Measurements from ENCODE around the gene MAP1B. TPM values are rescaled to one million over a fixed set of nuclear protein-coding genes. Genes with fewer than 3 reads are reported as not detected.

Gene MAP1B
- polyA plus RNA-seq, 1 donor from 2014 or later, result 234 TPM

- H3K36me3 ChIP-seq (ENCODE audit: insufficient read depth, low read length), result peaks cover 23% of the 10 kb centered on the region
- H3F3A ChIP-seq (ENCODE audit: insufficient read depth, low read length, poor library complexity, severe bottlenecking), result peaks cover 17% of the 10 kb centered on the region
- H3K9me2 ChIP-seq (ENCODE audit: insufficient read depth, low read length), result no peaks in the 10 kb centered on the region
- H3K9me3 ChIP-seq (ENCODE audit: low read length), result no peaks in the 10 kb centered on the region
- H3K9ac ChIP-seq (ENCODE audit: low read length), result no peak overlapping the region
- H3K4me3 ChIP-seq (ENCODE audit: low read length), result no peak overlapping the region
- H4K20me1 ChIP-seq (ENCODE audit: insufficient read depth), result peaks cover 92% of the 10 kb centered on the region
- no peak overlapping the region for H2AFZ ChIP-seq (ENCODE audit: low read depth, low read length)
- no peaks in the 10 kb centered on the region for H3K27me3 ChIP-seq (ENCODE audit: insufficient read depth, low read depth, low read length)
- no peak overlapping the region for H3K4me2 ChIP-seq (ENCODE audit: low read length)
- H3K27ac ChIP-seq (ENCODE audit: low read length), result no peak overlapping the region
- TF ChIP-seq SMC3 (conservative IDR thresholded peaks at IDR 0.05; ENCODE audit: poor library complexity) (no peak), POLR2AphosphoS5 (IDR thresholded peaks at IDR 0.05) (no peak), MXI1 (conservative IDR thresholded peaks at IDR 0.05; ENCODE audit: poor library complexity, severe bottlenecking) (no peak), EZH2 (IDR thresholded peaks at IDR 0.05; ENCODE audit: borderline replicate concordance, insufficient read depth, low read length, poor library complexity, severe bottlenecking) (no peak), TAF1 (IDR thresholded peaks at IDR 0.05; ENCODE audit: low read depth) (no peak), RAD21 (conservative IDR thresholded peaks at IDR 0.05) (no peak), CTCF (IDR thresholded peaks at IDR 0.05; ENCODE audit: poor library complexity, severe bottlenecking) (no peak), EP300 (conservative IDR thresholded peaks at IDR 0.05; ENCODE audit: poor library complexity, severe bottlenecking) (no peak), REST (IDR thresholded peaks at IDR 0.05; ENCODE audit: borderline replicate concordance) (no peak)
- H3K79me2 ChIP-seq (replicated peaks; ENCODE audit: insufficient read depth, low read length), result peaks cover 100% of the 10 kb centered on the region
These were observed 22.4 kb downstream of the MAP1B start for GRCh38 chr5:72129725-72130124.

- no peak overlapping the region for H3K9ac ChIP-seq (ENCODE audit: low read length)
- peaks cover 17% of the 10 kb centered on the region for H3K36me3 ChIP-seq (ENCODE audit: insufficient read depth, low read length)
- no peak overlapping the region for H3K27ac ChIP-seq (ENCODE audit: low read length)
- peaks cover 92% of the 10 kb centered on the region for H4K20me1 ChIP-seq (ENCODE audit: insufficient read depth)
- no peak overlapping the region for H3K4me3 ChIP-seq (ENCODE audit: low read length)
- H3K9me2 ChIP-seq (ENCODE audit: insufficient read depth, low read length), result no peaks in the 10 kb centered on the region
- peaks cover 19% of the 10 kb centered on the region for H3F3A ChIP-seq (ENCODE audit: insufficient read depth, low read length, poor library complexity, severe bottlenecking)
- no peaks in the 10 kb centered on the region for H3K27me3 ChIP-seq (ENCODE audit: insufficient read depth, low read depth, low read length)
- peaks cover 100% of the 10 kb centered on the region for H3K79me2 ChIP-seq (replicated peaks; ENCODE audit: insufficient read depth, low read length)
- H3K9me3 ChIP-seq (ENCODE audit: low read length), result no peaks in the 10 kb centered on the region
- no peak overlapping the region for H2AFZ ChIP-seq (ENCODE audit: low read depth, low read length)
- no peak overlapping the region for H3K4me2 ChIP-seq (ENCODE audit: low read length)
- TF ChIP-seq MXI1 (conservative IDR thresholded peaks at IDR 0.05; ENCODE audit: poor library complexity, severe bottlenecking) (no peak), RAD21 (conservative IDR thresholded peaks at IDR 0.05) (no peak)
These were observed 23.1 kb downstream of the MAP1B start for GRCh38 chr5:72130351-72130761.
